SU-DHL-6 (cell line): ENCODE data around the gene GP1BA.

ENCODE experiments used
- H2AFZ ChIP-seq: fragments of 200-600 bp; sonication (generic); 2 replicates; pipeline ENCODE4 v1.6.1; 2014; ENCODE audit warnings: low read depth, mild to moderate bottlenecking, moderate library complexity, mixed read lengths, antibody characterized with exemption, low read length; ENCODE audit not compliant: severe bottlenecking
- H3F3A ChIP-seq: fragments of 200-600 bp; shearing (Covaris generic); 2 replicates; pipeline ENCODE4 v1.6.0; 2016; ENCODE audit warnings: antibody characterized with exemption, mild to moderate bottlenecking; ENCODE audit not compliant: insufficient read depth
- H3K27ac ChIP-seq: fragments of 200-600 bp; sonication (generic); 2 replicates; pipeline ENCODE4 v1.5.1; 2016; ENCODE audit warnings: low read depth, mild to moderate bottlenecking, low read length, moderate library complexity, mixed read lengths
- H3K27me3 ChIP-seq: fragments of 200-600 bp; sonication (generic), shearing (Covaris generic); 2 replicates; pipeline ENCODE4 v1.6.0; 2014; ENCODE audit warnings: mild to moderate bottlenecking, low read length
- H3K36me3 ChIP-seq: fragments of 200-600 bp; sonication (generic); 2 replicates; pipeline ENCODE4 v1.6.1; 2014; ENCODE audit warnings: mild to moderate bottlenecking, low read length, mixed read lengths
- H3K4me2 ChIP-seq: fragments of 300-600, 200-600 bp; shearing (Covaris generic), sonication (generic); 2 replicates; pipeline ENCODE4 v1.6.0; 2014; ENCODE audit warnings: low read length, low read depth, mild to moderate bottlenecking; ENCODE audit not compliant: poor library complexity, severe bottlenecking
- H3K4me3 ChIP-seq: fragments of 200-600 bp; sonication (generic); 2 replicates; pipeline ENCODE4 v1.5.1; 2014; ENCODE audit warnings: antibody characterized with exemption, low read length, mild to moderate bottlenecking, mixed read lengths; ENCODE audit not compliant: insufficient read depth, poor library complexity, severe bottlenecking
- H3K79me2 ChIP-seq: fragments of 200-600 bp; sonication (generic); 2 replicates; pipeline ENCODE4 v1.6.1; 2014; ENCODE audit warnings: mild to moderate bottlenecking, low read length, moderate library complexity; ENCODE audit not compliant: insufficient read depth
- H3K9ac ChIP-seq: fragments of 200-600 bp; sonication (generic); 2 replicates; pipeline ENCODE4 v1.7.0; 2014; ENCODE audit warnings: mild to moderate bottlenecking, low read length
- H3K9me2 ChIP-seq: fragments of 200-600 bp; sonication (generic); replicated peaks from 2 replicates; pipeline ENCODE4 v1.6.1; 2014; ENCODE audit warnings: low read length; ENCODE audit not compliant: insufficient read depth
- H3K9me3 ChIP-seq: fragments of 200-600 bp; sonication (generic); 2 replicates; pipeline ENCODE4 v1.6.1; 2014; ENCODE audit warnings: low read length, mixed read lengths; ENCODE audit not compliant: insufficient read depth
- H4K20me1 ChIP-seq: fragments of 200-600 bp; sonication (generic); 2 replicates; pipeline ENCODE4 v1.6.1; 2014; ENCODE audit warnings: low read depth, mild to moderate bottlenecking, antibody characterized with exemption, low read length, moderate library complexity, mixed read lengths
- EZH2phosphoT487 ChIP-seq: fragments of 200-600 bp; sonication (generic), shearing (Covaris generic); conservative IDR thresholded peaks from 2 replicates; pipeline ENCODE4 v1.6.1; 2018; ENCODE audit warnings: mild to moderate bottlenecking, antibody characterized with exemption, low read length, moderate library complexity, mixed read lengths
- TF ChIP-seq, protein P1 (sequence below): fragments of 200-600 bp; sonication (generic); IDR thresholded peaks from one replicate; pipeline ENCODE4 v1.5.1; 2017; ENCODE audit warnings: antibody characterized with exemption, mild to moderate bottlenecking, low read length, moderate library complexity; ENCODE audit not compliant: insufficient read depth, poor library complexity, severe bottlenecking

The GP1BA gene

DNA sequence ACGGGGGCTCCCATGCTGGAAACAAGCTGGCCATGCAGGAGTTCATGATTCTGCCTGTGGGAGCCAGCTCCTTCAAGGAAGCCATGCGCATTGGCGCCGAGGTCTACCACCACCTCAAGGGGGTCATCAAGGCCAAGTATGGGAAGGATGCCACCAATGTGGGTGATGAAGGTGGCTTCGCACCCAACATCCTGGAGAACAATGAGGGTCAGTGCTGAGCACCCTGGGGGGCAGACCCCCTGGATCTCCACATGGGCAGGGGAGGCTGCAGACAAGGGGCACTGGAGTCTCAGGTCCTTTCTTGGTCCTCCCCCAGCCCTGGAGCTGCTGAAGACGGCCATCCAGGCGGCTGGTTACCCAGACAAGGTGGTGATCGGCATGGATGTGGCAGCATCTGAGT is 23.0 kb downstream of the GP1BA start:
- H3K4me2 ChIP-seq, result no peak overlapping the region
- no peaks in the 10 kb centered on the region for H3K27me3 ChIP-seq
- no peak overlapping the region for H2AFZ ChIP-seq
- H3K9me3 ChIP-seq, result no peaks in the 10 kb centered on the region
- H3K4me3 ChIP-seq, result no peak overlapping the region
- H3K9ac ChIP-seq, result no peak overlapping the region
- H3K79me2 ChIP-seq, result no peaks in the 10 kb centered on the region
- no peaks in the 10 kb centered on the region for H3K9me2 ChIP-seq
- H3F3A ChIP-seq, result no peaks in the 10 kb centered on the region
- no peak for TF ChIP-seq EZH2phosphoT487
- TF ChIP-seq, protein P1, sequence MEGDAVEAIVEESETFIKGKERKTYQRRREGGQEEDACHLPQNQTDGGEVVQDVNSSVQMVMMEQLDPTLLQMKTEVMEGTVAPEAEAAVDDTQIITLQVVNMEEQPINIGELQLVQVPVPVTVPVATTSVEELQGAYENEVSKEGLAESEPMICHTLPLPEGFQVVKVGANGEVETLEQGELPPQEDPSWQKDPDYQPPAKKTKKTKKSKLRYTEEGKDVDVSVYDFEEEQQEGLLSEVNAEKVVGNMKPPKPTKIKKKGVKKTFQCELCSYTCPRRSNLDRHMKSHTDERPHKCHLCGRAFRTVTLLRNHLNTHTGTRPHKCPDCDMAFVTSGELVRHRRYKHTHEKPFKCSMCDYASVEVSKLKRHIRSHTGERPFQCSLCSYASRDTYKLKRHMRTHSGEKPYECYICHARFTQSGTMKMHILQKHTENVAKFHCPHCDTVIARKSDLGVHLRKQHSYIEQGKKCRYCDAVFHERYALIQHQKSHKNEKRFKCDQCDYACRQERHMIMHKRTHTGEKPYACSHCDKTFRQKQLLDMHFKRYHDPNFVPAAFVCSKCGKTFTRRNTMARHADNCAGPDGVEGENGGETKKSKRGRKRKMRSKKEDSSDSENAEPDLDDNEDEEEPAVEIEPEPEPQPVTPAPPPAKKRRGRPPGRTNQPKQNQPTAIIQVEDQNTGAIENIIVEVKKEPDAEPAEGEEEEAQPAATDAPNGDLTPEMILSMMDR, result no peak
- H4K20me1 ChIP-seq, result no peaks in the 10 kb centered on the region
- no peak overlapping the region for H3K27ac ChIP-seq
- no peaks in the 10 kb centered on the region for H3K36me3 ChIP-seq

DNA sequence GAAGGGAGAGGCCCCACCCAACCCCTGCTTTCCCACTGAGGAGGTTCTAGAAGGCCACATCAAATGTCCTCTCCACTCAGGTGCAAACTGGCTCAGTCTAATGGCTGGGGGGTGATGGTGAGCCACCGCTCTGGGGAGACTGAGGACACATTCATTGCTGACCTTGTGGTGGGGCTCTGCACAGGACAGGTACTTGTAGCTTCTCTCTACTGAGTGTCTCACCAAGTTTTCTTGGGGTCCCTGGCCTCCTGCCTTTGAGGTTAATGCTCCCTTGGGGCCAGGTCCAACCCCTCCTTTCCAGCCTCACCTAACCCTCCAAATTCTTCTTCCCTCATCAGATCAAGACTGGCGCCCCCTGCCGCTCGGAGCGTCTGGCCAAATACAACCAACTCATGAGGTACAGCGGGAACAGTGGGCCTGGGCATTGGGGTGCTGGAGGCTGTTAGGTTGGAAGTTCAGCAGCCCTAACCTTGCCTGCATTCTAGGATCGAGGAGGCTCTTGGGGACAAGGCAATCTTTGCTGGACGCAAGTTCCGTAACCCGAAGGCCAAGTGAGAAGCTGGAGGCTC is 24.5 kb downstream of the GP1BA start:
- Histone ChIP-seq H3K4me3 (no peak overlapping the region), H3K9me2 (no peaks in the 10 kb centered on the region), H3K79me2 (no peaks in the 10 kb centered on the region), H4K20me1 (no peaks in the 10 kb centered on the region), H3F3A (no peaks in the 10 kb centered on the region), H3K9me3 (no peaks in the 10 kb centered on the region), H2AFZ (no peak overlapping the region), H3K4me2 (no peak overlapping the region), H3K9ac (no peak overlapping the region), H3K27me3 (no peaks in the 10 kb centered on the region), H3K27ac (no peak overlapping the region), H3K36me3 (no peaks in the 10 kb centered on the region)
- TF ChIP-seq EZH2phosphoT487, result no peak
- TF ChIP-seq, protein P1, result peak; percentile 96

- Histone ChIP-seq H3K27me3 (no peaks in the 10 kb centered on the region), H3K9me2 (no peaks in the 10 kb centered on the region), H3K9me3 (no peaks in the 10 kb centered on the region), H3K4me3 (no peak overlapping the region), H3K4me2 (no peak overlapping the region), H3K79me2 (no peaks in the 10 kb centered on the region), H4K20me1 (no peaks in the 10 kb centered on the region), H3K9ac (no peak overlapping the region), H3K36me3 (no peaks in the 10 kb centered on the region), H3K27ac (no peak overlapping the region), H2AFZ (no peak overlapping the region), H3F3A (no peaks in the 10 kb centered on the region)
- TF ChIP-seq EZH2phosphoT487, result no peak
- TF ChIP-seq, protein P1, result no peak
Observed at GRCh38 chr17:4958102-4958501, 26.0 kb downstream of the GP1BA start.
